IMR-90 (cell line): ENCODE data around the gene KCNK6. TPM values are rescaled to one million over a fixed set of nuclear protein-coding genes. Genes with fewer than 3 reads are reported as not detected.

Experiments used
- ATAC-seq: fragments of 200-7000 bp; cut with Tn5 transposase; 2 replicates; pipeline ENCODE4 v1.9.1; 2020; ENCODE audit warnings: low read depth, mild to moderate bottlenecking, moderate library complexity
- BruUV-seq: library from RNA; stranded (reverse); fragments of 400-500 nt; replicated peaks from 2 replicates; lab custom pipeline; 2021; lab: Mats Ljungman, UMichigan
- CTCF ChIA-PET: fragments of 300-600 bp; formaldehyde crosslinking; extraction: SDS; loops from one replicate; lab custom pipeline; 2021; ENCODE audit warnings: antibody characterized with exemption; lab: Yijun Ruan, JAX
- POLR2A ChIA-PET: fragments of 300-600 bp; sonication (Branson Sonifier 250); formaldehyde crosslinking; loops from one replicate; lab custom pipeline; 2022; ENCODE audit warnings: antibody characterized with exemption; ENCODE audit not compliant: unreplicated experiment; lab: Charles Lee
- DNase-seq: peaks from one replicate; pipeline ENCODE4 v3.0.0; 2013
- H2AFZ ChIP-seq: replicated peaks from 2 replicates; pipeline ENCODE3; 2013; ENCODE audit warnings: low read length, mild to moderate bottlenecking; ENCODE audit not compliant: poor library complexity
- H2AK5ac ChIP-seq: 2 replicates; pipeline ENCODE4 v1.6.1; 2013; ENCODE audit warnings: low read depth, low read length, inconsistent platforms
- H2AK9ac ChIP-seq: replicated peaks from 2 replicates; pipeline ENCODE3; 2013; ENCODE audit warnings: mild to moderate bottlenecking, low read depth, low read length, moderate library complexity; ENCODE audit not compliant: poor library complexity
- H2BK120ac ChIP-seq: 2 replicates; pipeline ENCODE4 v1.6.1; 2013; ENCODE audit warnings: low read depth, low read length, inconsistent platforms
- H2BK15ac ChIP-seq: 3 replicates; pipeline ENCODE4 v1.6.1; 2013; ENCODE audit warnings: low read depth, low read length, inconsistent platforms
- H2BK20ac ChIP-seq: 2 replicates; pipeline ENCODE4 v1.6.1; 2013; ENCODE audit warnings: low read depth, mild to moderate bottlenecking, inconsistent platforms, low read length, moderate library complexity
- H2BK5ac ChIP-seq: 2 replicates; pipeline ENCODE4 v1.6.1; 2013; ENCODE audit warnings: mild to moderate bottlenecking, low read depth, low read length, inconsistent platforms; ENCODE audit not compliant: poor library complexity, severe bottlenecking
- H3K14ac ChIP-seq: replicated peaks from 2 replicates; pipeline ENCODE4 v1.6.1; 2013; ENCODE audit warnings: low read depth, low read length, inconsistent platforms
- H3K18ac ChIP-seq: 2 replicates; pipeline ENCODE4 v1.6.1; 2013; ENCODE audit warnings: low read depth, low read length, control low read depth
- H3K23ac ChIP-seq: 2 replicates; pipeline ENCODE4 v1.6.1; 2013; ENCODE audit warnings: low read depth, low read length, inconsistent platforms
- H3K27ac ChIP-seq: 2 replicates; pipeline ENCODE4 v1.5.1; 2013; ENCODE audit warnings: mild to moderate bottlenecking, control low read depth, low read length; ENCODE audit not compliant: insufficient read depth
- H3K27me3 ChIP-seq: 2 replicates; pipeline ENCODE4 v1.6.1; 2013; ENCODE audit warnings: low read length; ENCODE audit not compliant: control insufficient read depth, insufficient read depth
- H3K36me3 ChIP-seq: 2 replicates; pipeline ENCODE4 v1.6.1; 2013; ENCODE audit warnings: low read length, mixed read lengths; ENCODE audit not compliant: control insufficient read depth, insufficient read depth
- H3K4ac ChIP-seq: 2 replicates; pipeline ENCODE4 v1.6.1; 2013; ENCODE audit warnings: low read depth, low read length, inconsistent platforms
- H3K4me1 ChIP-seq: 2 replicates; pipeline ENCODE4 v1.6.1; 2013; ENCODE audit warnings: low read length, mixed read lengths; ENCODE audit not compliant: control insufficient read depth, insufficient read depth
- H3K4me2 ChIP-seq: 2 replicates; pipeline ENCODE4 v1.6.1; 2013; ENCODE audit warnings: low read depth, mild to moderate bottlenecking, control low read depth, low read length, moderate library complexity
- H3K4me3 ChIP-seq: 2 replicates; pipeline ENCODE4 v1.5.1; 2013; ENCODE audit warnings: low read depth, mild to moderate bottlenecking, control low read depth, low read length, moderate library complexity; ENCODE audit not compliant: insufficient read depth
- H3K56ac ChIP-seq: 2 replicates; pipeline ENCODE4 v1.6.1; 2013; ENCODE audit warnings: low read length, inconsistent platforms; ENCODE audit not compliant: insufficient read depth; ENCODE audit errors: extremely low read depth
- H3K79me1 ChIP-seq, 2 experiments: 2 replicates each; pipeline ENCODE4 v1.6.1; 2013; ENCODE audit warnings: low read length in 2 of 2, inconsistent platforms in 1 of 2, low read depth in 1 of 2
- H3K9ac ChIP-seq: 2 replicates; pipeline ENCODE4 v1.6.1; 2013; ENCODE audit warnings: low read depth, low read length, control low read depth
- H3K9me1 ChIP-seq: 2 replicates; pipeline ENCODE4 v1.6.1; 2013; ENCODE audit warnings: low read length, inconsistent platforms; ENCODE audit not compliant: insufficient read depth
- H3K9me3 ChIP-seq: 2 replicates; pipeline ENCODE4 v1.6.1; 2013; ENCODE audit warnings: low read length; ENCODE audit not compliant: control insufficient read depth, insufficient read depth
- H4K20me1 ChIP-seq: 2 replicates; pipeline ENCODE4 v1.6.1; 2013; ENCODE audit warnings: low read length, inconsistent platforms; ENCODE audit not compliant: insufficient read depth
- H4K5ac ChIP-seq: 2 replicates; pipeline ENCODE4 v1.6.1; 2013; ENCODE audit warnings: mild to moderate bottlenecking, low read depth, low read length, control low read depth
- H4K8ac ChIP-seq, 2 experiments: 2 replicates each; pipeline ENCODE4 v1.6.1; 2013; ENCODE audit warnings: low read depth in 2 of 2, low read length in 2 of 2, control low read depth in 1 of 2, inconsistent platforms in 1 of 2
- H4K91ac ChIP-seq: 2 replicates; pipeline ENCODE4 v1.6.1; 2013; ENCODE audit warnings: low read depth, low read length, inconsistent platforms; ENCODE audit not compliant: insufficient read depth
- BHLHE40 ChIP-seq: fragments of 150-350 bp; IDR thresholded peaks from 2 replicates; pipeline ENCODE4 v1.6.1; 2016; ENCODE audit warnings: mild to moderate bottlenecking, low read depth, low read length
- CEBPB ChIP-seq: IDR thresholded peaks from 2 replicates; pipeline ENCODE4 v1.6.1; 2012; ENCODE audit warnings: low read depth, low read length, improper control_type of control experiment
- CHD1 ChIP-seq: IDR thresholded peaks from 2 replicates; pipeline ENCODE4 v1.6.1; 2012; ENCODE audit warnings: low read depth, low read length, improper control_type of control experiment
- CTCF ChIP-seq: conservative IDR thresholded peaks from 2 replicates; pipeline ENCODE4 v1.5.1; 2012; ENCODE audit warnings: mild to moderate bottlenecking, low read depth, low read length, improper control_type of control experiment
- FOS ChIP-seq: fragments of 150-350 bp; IDR thresholded peaks from 2 replicates; pipeline ENCODE4 v1.6.1; 2016; ENCODE audit warnings: low read depth, low read length
- MAFK ChIP-seq: IDR thresholded peaks from 2 replicates; pipeline ENCODE4 v1.6.1; 2012; ENCODE audit warnings: low read depth, low read length, improper control_type of control experiment
- MAZ ChIP-seq: IDR thresholded peaks from 2 replicates; pipeline ENCODE4 v1.6.1; 2012; ENCODE audit warnings: low read depth, mild to moderate bottlenecking, low read length, improper control_type of control experiment, moderate library complexity, borderline replicate concordance
- MXI1 ChIP-seq: IDR thresholded peaks from 2 replicates; pipeline ENCODE4 v1.6.1; 2012; ENCODE audit warnings: low read depth, mild to moderate bottlenecking, low read length, moderate library complexity, borderline replicate concordance
- NFE2L2 ChIP-seq: fragments of 150-350 bp; IDR thresholded peaks from 2 replicates; pipeline ENCODE4 v1.6.1; 2016; ENCODE audit warnings: low read depth, mild to moderate bottlenecking, low read length
- POLR2A ChIP-seq: IDR thresholded peaks from 2 replicates; pipeline ENCODE4 v1.6.1; 2012; ENCODE audit warnings: mild to moderate bottlenecking, low read depth, low read length
- RAD21 ChIP-seq: IDR thresholded peaks from 2 replicates; pipeline ENCODE4 v1.6.1; 2012; ENCODE audit warnings: low read length, improper control_type of control experiment
- RCOR1 ChIP-seq: IDR thresholded peaks from 2 replicates; pipeline ENCODE4 v1.6.1; 2012; ENCODE audit warnings: mild to moderate bottlenecking, low read length, improper control_type of control experiment; ENCODE audit not compliant: insufficient replicate concordance
- RFX5 ChIP-seq: IDR thresholded peaks from 2 replicates; pipeline ENCODE4 v1.8.0; 2012; ENCODE audit warnings: low read depth, mild to moderate bottlenecking, low read length, moderate library complexity
- SMC3 ChIP-seq: fragments of 150-350 bp; IDR thresholded peaks from 2 replicates; pipeline ENCODE4 v1.6.1; 2016; ENCODE audit warnings: low read depth, mild to moderate bottlenecking, antibody characterized with exemption, low read length, moderate library complexity
- USF2 ChIP-seq: fragments of 150-350 bp; IDR thresholded peaks from 2 replicates; pipeline ENCODE4 v1.6.1; 2017; ENCODE audit warnings: mild to moderate bottlenecking, antibody characterized with exemption, low read length, low read depth
- WGBS, 2 experiments: methylation state at CpG; one replicate each; pipeline versions ENCODE4 v1.1.5 to v1.1.7; 2013; ENCODE audit warnings: missing lambda C conversion rate in 2 of 2; ENCODE audit not compliant: insufficient read length in 1 of 2; ENCODE audit errors: extremely low coverage in 2 of 2; 5-methylcytosine and 5-hydroxymethylcytosine counted together
- dilution Hi-C: fragments of 300-500 bp; cut with HindIII; formaldehyde crosslinking; loops from one replicate; pipeline ENCODE4 v1.14.3; 2018; ENCODE audit warnings: low sequenced_read_pairs; ENCODE audit not compliant: unreplicated experiment
- in situ Hi-C: fragments of 300-500 bp; cut with MboI; formaldehyde crosslinking; loops from 3 replicates; pipeline ENCODE4 v1.14.3; 2019; ENCODE audit warnings: low sequenced_read_pairs, inconsistent platforms, mixed read lengths
- intact Hi-C: fragments of 100-400 bp; cut with micrococcal nuclease; formaldehyde crosslinking; loops from 2 replicates; pipeline ENCODE4 v1.10.0; 2022
- polyA plus RNA-seq, 3 experiments: library from polyadenylated mRNA; depleted of rRNA; stranded (reverse); fragments of >200 nt; gene quantifications; 2 replicates each; pipeline ENCODE4 v1.2.3, GENCODE V29; 2012; ENCODE audit warnings: low replicate concordance in 1 of 3
- total RNA-seq: library from RNA; depleted of rRNA; stranded (reverse); fragments of >200 nt; gene quantifications from 2 replicates; pipeline ENCODE4 v1.2.3, GENCODE V29; 2012
- TF ChIP-seq, protein P1 (sequence below): fragments of 150-350 bp; IDR thresholded peaks from 2 replicates; pipeline ENCODE4 v1.6.1; 2016; ENCODE audit warnings: low read depth, mild to moderate bottlenecking, low read length, moderate library complexity, borderline replicate concordance

KCNK6 gene
- total and polyA plus RNA-seq, 2 of the 4 experiments (the other 2 are of a cell fraction) = 2.7 to 4.5 TPM

- Histone ChIP-seq H3K4me2 (no peak overlapping the region), H3K23ac (no peak overlapping the region), H3K4me3 (no peak overlapping the region), H3K79me1 (no peaks in the 10 kb centered on the region), H3K14ac (no peak overlapping the region), H3K9me3 (no peaks in the 10 kb centered on the region), H3K27ac (no peak overlapping the region), H3K36me3 (peaks cover 19% of the 10 kb centered on the region), H3K18ac (no peak overlapping the region), H2BK20ac (no peak overlapping the region), H4K20me1 (no peaks in the 10 kb centered on the region), H3K56ac (no peak overlapping the region), H4K5ac (no peak overlapping the region), H4K91ac (no peak overlapping the region), H2AK5ac (no peak overlapping the region), H2AFZ (no peak overlapping the region), H2AK9ac (peak overlapping the region; percentile 37), H3K9me1 (0 out of 2 replicates have a peak, but pooled peaks cover under 1% of the 10 kb centered on the region), H3K27me3 (no peaks in the 10 kb centered on the region), H4K8ac (no peak overlapping the region), H2BK15ac (no peak overlapping the region), H3K4me1 (peaks cover 4% of the 10 kb centered on the region), H3K4ac (no peak overlapping the region), H2BK120ac (no peak overlapping the region), H3K9ac (no peak overlapping the region), H2BK5ac (no peak overlapping the region)
- in situ Hi-C loops = no loop called here
- no TSS peak for BruUV-seq
- dilution Hi-C loops = no loop called here
- intact Hi-C loops = no loop called here
- CTCF ChIA-PET = interaction anchor here (0.9 kb wide), 1 partner anchor 80 kb away, joined by 4 read pairs; no protein-coding TSS in a partner anchor
- WGBS, 2 experiments = 100% methylated on average over 2 of the region's 4 CpGs; no CpG with 5 or more reads in 1 of the 2 experiments
- POLR2A ChIA-PET = no interaction called here
- ATAC-seq = no peak
- no peak for DNase-seq
- TF ChIP-seq CEBPB (no peak), RCOR1 (no peak), CHD1 (no peak), MAFK (no peak), MXI1 (no peak), MAZ (no peak), RAD21 (no peak), CTCF (no peak), RFX5 (no peak), FOS (no peak), NFE2L2 (no peak), SMC3 (no peak), USF2 (no peak), BHLHE40 (no peak), POLR2A (no peak)
- TF ChIP-seq, protein P1, sequence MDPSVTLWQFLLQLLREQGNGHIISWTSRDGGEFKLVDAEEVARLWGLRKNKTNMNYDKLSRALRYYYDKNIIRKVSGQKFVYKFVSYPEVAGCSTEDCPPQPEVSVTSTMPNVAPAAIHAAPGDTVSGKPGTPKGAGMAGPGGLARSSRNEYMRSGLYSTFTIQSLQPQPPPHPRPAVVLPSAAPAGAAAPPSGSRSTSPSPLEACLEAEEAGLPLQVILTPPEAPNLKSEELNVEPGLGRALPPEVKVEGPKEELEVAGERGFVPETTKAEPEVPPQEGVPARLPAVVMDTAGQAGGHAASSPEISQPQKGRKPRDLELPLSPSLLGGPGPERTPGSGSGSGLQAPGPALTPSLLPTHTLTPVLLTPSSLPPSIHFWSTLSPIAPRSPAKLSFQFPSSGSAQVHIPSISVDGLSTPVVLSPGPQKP = no peak
These were observed 4.8 kb downstream of the KCNK6 start for GRCh38 chr19:38324431-38324830.
